GM19193 (cell line): ENCODE data around the gene COQ10B.

Source experiments
- POLR2A ChIP-seq: IDR thresholded peaks from 4 replicates; pipeline ENCODE4 v1.6.1; 2011; ENCODE audit not compliant: insufficient read depth, insufficient read length; ENCODE audit errors: extremely low read depth

The COQ10B gene

GRCh38 chr2:197453123-197453913 lies at the start of gene COQ10B:
Gene COQ10B (plus strand): TSS chr2:197453552. CDS start chr2:197453561, 9 bp downstream.
- TF ChIP-seq POLR2A, result peak; percentile 92

- TF ChIP-seq POLR2A, result no peak
Measured at GRCh38 chr2:197405582-197405981, 47.8 kb upstream of the COQ10B start.

- TF ChIP-seq POLR2A, result no peak
Measured at GRCh38 chr2:197414039-197414438, 39.3 kb upstream of the COQ10B start.

- TF ChIP-seq POLR2A, result no peak
Measured at GRCh38 chr2:197414515-197414914, 38.8 kb upstream of the COQ10B start.

GRCh38 chr2:197416268-197416667 lies 37.1 kb upstream of the COQ10B start:
- no peak for TF ChIP-seq POLR2A

GRCh38 chr2:197419438-197419837 lies 33.9 kb upstream of the COQ10B start:
- TF ChIP-seq POLR2A, result no peak

GRCh38 chr2:197423307-197423706 lies 30.0 kb upstream of the COQ10B start:
- no peak for TF ChIP-seq POLR2A

GRCh38 chr2:197425550-197425949 lies 27.8 kb upstream of the COQ10B start:
- TF ChIP-seq POLR2A, result no peak

GRCh38 chr2:197426723-197427603 lies 26.4 kb upstream of the COQ10B start:
- TF ChIP-seq POLR2A, result no peak

- TF ChIP-seq POLR2A, result no peak
Measured at GRCh38 chr2:197427986-197428385, 25.4 kb upstream of the COQ10B start.

- TF ChIP-seq POLR2A, result no peak
Measured at GRCh38 chr2:197431858-197432257, 21.5 kb upstream of the COQ10B start.

- TF ChIP-seq POLR2A, result no peak
Measured at GRCh38 chr2:197433780-197434438, 19.4 kb upstream of the COQ10B start.

- TF ChIP-seq POLR2A, result peak; percentile 92
Measured at GRCh38 chr2:197434541-197435513, 18.5 kb upstream of the COQ10B start, which contains the start of gene SF3B1. Gene SF3B1 (minus strand): TSS chr2:197435028. CDS start chr2:197434999, 29 bp downstream.
